ENCODE results near the gene AZGP1.

AZGP1 gene

DNA sequence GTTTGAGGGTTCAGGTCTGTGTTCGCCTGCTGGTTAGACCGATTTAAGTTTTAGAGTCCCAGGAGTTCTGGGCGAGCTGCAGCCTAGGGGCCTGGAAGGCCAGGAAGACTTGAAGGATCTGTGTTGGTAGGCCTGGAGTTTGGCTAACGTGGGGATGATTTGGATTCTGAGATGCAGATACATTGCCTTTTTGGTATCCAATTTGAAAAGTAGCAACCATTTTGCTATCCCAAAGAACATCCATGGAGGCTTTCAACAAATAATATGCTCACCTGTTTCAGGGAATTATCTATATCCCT is 56.1 kb downstream of the AZGP1 start:
- Histone ChIP-seq H3K36me3 (ENCODE audit: insufficient read depth, low read length) (peaks cover 29% of the 10 kb centered on the region), H3K27me3 (ENCODE audit: insufficient read depth, low read length) (no peaks in the 10 kb centered on the region), H3K4me3 (ENCODE audit: low read depth, low read length, poor library complexity, severe bottlenecking) (peak overlapping the region; percentile 79), H3K9me3 (ENCODE audit: low read length) (0 out of 2 replicates have a peak, but pooled peaks cover 4% of the 10 kb centered on the region), H4K20me1 (ENCODE audit: insufficient read depth, low read length) (no peaks in the 10 kb centered on the region), H3K27ac (ENCODE audit: low read depth, low read length, poor library complexity, severe bottlenecking) (peak overlapping the region; percentile 31), H3K9ac (ENCODE audit: low read length) (peak overlapping the region; percentile 85), H3K4me2 (ENCODE audit: low read length) (peak overlapping the region; percentile 83), H3K4me1 (ENCODE audit: insufficient read depth, low read length, severe bottlenecking) (peaks cover 27% of the 10 kb centered on the region), H3F3A (ENCODE audit: insufficient read depth, low read length) (no peaks in the 10 kb centered on the region), H3K9me2 (ENCODE audit: low read depth, low read length) (no peaks in the 10 kb centered on the region), H3K79me2 (ENCODE audit: insufficient read depth, low read length) (peaks cover 16% of the 10 kb centered on the region), H2AFZ (ENCODE audit: low read length) (peak overlapping the region; percentile 72)
- no peak for TF ChIP-seq CTCF (IDR thresholded peaks at IDR 0.05; ENCODE audit: low read length)
- TF ChIP-seq EZH2 (IDR thresholded peaks at IDR 0.05; ENCODE audit: borderline replicate concordance, low read length) = no peak

GRCh38 chr7:99918959-99919813 is 56.6 kb downstream of the AZGP1 start, which contains the start of gene TRIM4:
Gene TRIM4, minus strand, starts transcription at chr7:99919530. Its CDS starts 129 bp downstream, at chr7:99919401.
- no peaks in the 10 kb centered on the region for H4K20me1 ChIP-seq (ENCODE audit: insufficient read depth, low read length)
- TF ChIP-seq EZH2 (IDR thresholded peaks at IDR 0.05; ENCODE audit: borderline replicate concordance, low read length) (no peak), CTCF (IDR thresholded peaks at IDR 0.05; ENCODE audit: low read length) (0 out of 2 replicates have a peak, but pooled peaks have one; percentile 30)
- H2AFZ ChIP-seq (ENCODE audit: low read length) = peak within 1 kb of the TSS; percentile 72
- peak within 1 kb of the TSS; percentile 79 for H3K4me3 ChIP-seq (ENCODE audit: low read depth, low read length, poor library complexity, severe bottlenecking)
- no peaks in the 10 kb centered on the region for H3K27me3 ChIP-seq (ENCODE audit: insufficient read depth, low read length)
- 0 out of 2 replicates have a peak, but pooled peaks cover 4% of the 10 kb centered on the region for H3K9me3 ChIP-seq (ENCODE audit: low read length)
- no peaks in the 10 kb centered on the region for H3K9me2 ChIP-seq (ENCODE audit: low read depth, low read length)
- H3K79me2 ChIP-seq (ENCODE audit: insufficient read depth, low read length) = peaks cover 16% of the 10 kb centered on the region
- H3K4me2 ChIP-seq (ENCODE audit: low read length) = peak within 1 kb of the TSS; percentile 83
- H3F3A ChIP-seq (ENCODE audit: insufficient read depth, low read length) = no peaks in the 10 kb centered on the region
- H3K27ac ChIP-seq (ENCODE audit: low read depth, low read length, poor library complexity, severe bottlenecking) = peak within 1 kb of the TSS; percentile 31
- peaks cover 29% of the 10 kb centered on the region for H3K36me3 ChIP-seq (ENCODE audit: insufficient read depth, low read length)
- peak within 1 kb of the TSS; percentile 85 for H3K9ac ChIP-seq (ENCODE audit: low read length)
- peaks cover 27% of the 10 kb centered on the region for H3K4me1 ChIP-seq (ENCODE audit: insufficient read depth, low read length, severe bottlenecking)
